NT2/D1 (cell line): Measurements from ENCODE around the gene OGG1.

Experiments used
- SUZ12 ChIP-seq: IDR thresholded peaks from 2 replicates; pipeline ENCODE4 v1.6.1; 2011; ENCODE audit not compliant: insufficient read length, insufficient read depth; ENCODE audit errors: extremely low read depth
- YY1 ChIP-seq: IDR thresholded peaks from 2 replicates; pipeline ENCODE4 v1.6.1; 2011; ENCODE audit not compliant: insufficient read length, insufficient read depth

- TF ChIP-seq YY1, result no peak
- no peak for TF ChIP-seq SUZ12
Measured at GRCh38 chr3:9754678-9755077, 4.9 kb downstream of the OGG1 start.
